K562 (cell line): ENCODE data around the gene SNAI1. TPM values are rescaled to one million over a fixed set of nuclear protein-coding genes. Genes with fewer than 3 reads are reported as not detected.

Experiments
- BCLAF1 ChIP-seq, 2 experiments: fragments of 450-650 bp in 1 of 2; IDR thresholded peaks; 2 replicates each; pipeline ENCODE4 v1.6.1; 2011 to 2017; ENCODE audit warnings: low read depth in 2 of 2, antibody characterized with exemption in 1 of 2, borderline replicate concordance in 1 of 2, low read length in 1 of 2, mild to moderate bottlenecking in 1 of 2, mixed read lengths in 1 of 2; ENCODE audit not compliant: control insufficient read depth in 1 of 2
- BCOR ChIP-seq: fragments of 450-650 bp; IDR thresholded peaks from 2 replicates; pipeline ENCODE4 v1.6.1; 2016
- ETV6 ChIP-seq, 3 experiments: fragments of 150-350 bp in 1 of 3; sonication (generic) in 1 of 3; formaldehyde crosslinking in 1 of 3; IDR thresholded peaks; 2 replicates each; pipeline versions ENCODE4 v1.6.1 to v1.8.0; 2014 to 2022; ENCODE audit warnings: borderline replicate concordance in 2 of 3, low read depth in 2 of 3, antibody characterized with exemption in 1 of 3, low read length in 1 of 3, mild to moderate bottlenecking in 1 of 3, missing genetic modification reagents in 1 of 3
- HNRNPLL ChIP-seq: fragments of 200-400 bp; formaldehyde crosslinking; IDR thresholded peaks from 2 replicates; pipeline ENCODE4 v1.6.1; 2017; ENCODE audit warnings: low read length, low read depth, mild to moderate bottlenecking; ENCODE audit not compliant: poor library complexity, severe bottlenecking
- KDM5B ChIP-seq: fragments of 200-600 bp; sonication (generic); IDR thresholded peaks from 2 replicates; pipeline ENCODE4 v1.6.1; 2012; ENCODE audit warnings: low read depth, mild to moderate bottlenecking, moderate library complexity, low read length, control low read depth, inconsistent platforms; ENCODE audit not compliant: insufficient replicate concordance
- MLLT1 ChIP-seq, 2 experiments: fragments of 450-650 bp; IDR thresholded peaks; 2 replicates each; pipeline ENCODE4 v1.6.1; 2016
- RBM25 ChIP-seq: fragments of 200-400 bp; formaldehyde crosslinking; IDR thresholded peaks from 2 replicates; pipeline ENCODE4 v1.6.1; 2018; ENCODE audit warnings: low read length, low read depth, moderate library complexity; ENCODE audit not compliant: severe bottlenecking
- ZFP36 ChIP-seq: fragments of 150-350 bp; IDR thresholded peaks from 2 replicates; pipeline ENCODE4 v1.6.1; 2018; ENCODE audit warnings: low read length, low read depth; ENCODE audit not compliant: partially characterized antibody
- ZNF253 ChIP-seq: fragments of 250-450 bp; sonication (Bioruptor Pico); conservative IDR thresholded peaks from 2 replicates; pipeline ENCODE4 v1.6.1; 2021; ENCODE audit warnings: mild to moderate bottlenecking
- ZNF280B ChIP-seq: fragments of 250-450 bp; sonication (Bioruptor Pico); IDR thresholded peaks from 2 replicates; pipeline ENCODE4 v1.5.1; 2021; ENCODE audit warnings: mild to moderate bottlenecking
- ZNF395 ChIP-seq: fragments of 200-800 bp; sonication (Bioruptor generic); IDR thresholded peaks from 2 replicates; pipeline ENCODE4 v1.6.1; 2017; ENCODE audit warnings: missing genetic modification characterization, missing compliant biosample characterization
- ZNF609 ChIP-seq: sonication (generic); formaldehyde crosslinking; IDR thresholded peaks from 2 replicates; pipeline ENCODE4 v1.8.1; 2023; ENCODE audit warnings: missing genetic modification reagents, mild to moderate bottlenecking, borderline replicate concordance
- ZSCAN29 ChIP-seq: fragments of 450-650 bp; IDR thresholded peaks from 2 replicates; pipeline ENCODE4 v1.6.1; 2017
- polyA plus RNA-seq, 8 experiments: library from polyadenylated mRNA; depleted of rRNA in 4 of 8; stranded (reverse) in 5 of 8; unstranded in 3 of 8; fragments of >200 nt; fragmentation: Nextera tagmentation in 2 of 8; fragmentation: Illumina TruSeq in 1 of 8; extraction: Ambion mirVana in 2 of 8; extraction: Trizol in 1 of 8; gene quantifications; 2 replicates each; pipeline versions ENCODE4 v1.2.1 to v1.2.3, GENCODE V29; 2011 to 2014; ENCODE audit warnings: inconsistent platforms in 1 of 8, missing spikeins in 1 of 8
- total RNA-seq, 7 experiments: library from RNA; depleted of rRNA in 6 of 7; stranded (reverse); fragments of >200 nt in 6 of 7; fragmentation: Illumina TruSeq in 2 of 7; extraction: Trizol in 2 of 7; gene quantifications; 2 replicates each; pipeline versions ENCODE4 v1.2.1 to v1.2.3, GENCODE V29; 2011 to 2021; ENCODE audit warnings: low replicate concordance in 1 of 7

SNAI1 gene
- total and polyA plus RNA-seq, 9 of the 15 experiments (the other 6 are each of a cell fraction or from before 2014, with no cell fraction given) = 0.32 to 11.6 (median 2.0) TPM

- TF ChIP-seq ZNF253 (CRISPR knock-in tag) (no peak), HNRNPLL (no peak), RBM25 (peak; percentile 58), KDM5B (no peak), ZNF609 (CRISPR knock-in tag) (no peak), ZNF280B (CRISPR knock-in tag) (no peak), ETV6 (IDR thresholded peaks at IDR 0.05; ENCODE audit: borderline replicate concordance in 1 of 2, low read depth in 2 of 2, low read length in 1 of 2) (peak in 1 of 2 experiments; percentile 62; a peak in 1 of 4 replicates), ETV6 (CRISPR knock-in tag; IDR thresholded peaks at IDR 0.05; ENCODE audit: borderline replicate concordance) (no peak), ZFP36 (no peak), ZSCAN29 (no peak), ZNF395 (CRISPR knock-in tag) (no peak), MLLT1 (IDR thresholded peaks at IDR 0.05) (no peak), BCOR (peak; percentile 70; the same call in 1 of the 2 replicates), BCLAF1 (IDR thresholded peaks at IDR 0.05; ENCODE audit: borderline replicate concordance in 1 of 2, control insufficient read depth in 1 of 2, low read depth in 2 of 2, low read length in 1 of 2) (no peak)
Observed at GRCh38 chr20:50005471-50005981, 22.7 kb downstream of the SNAI1 start (continued).
